GM19438 (cell line): Measurements from ENCODE around the gene SALL3.

Experiments used
- ATAC-seq: cut with Tn5 transposase; IDR thresholded peaks from one replicate; pipeline ENCODE4 v1.9.1; 2021; ENCODE audit warnings: low read depth; ENCODE audit not compliant: unreplicated experiment

Gene SALL3

DNA sequence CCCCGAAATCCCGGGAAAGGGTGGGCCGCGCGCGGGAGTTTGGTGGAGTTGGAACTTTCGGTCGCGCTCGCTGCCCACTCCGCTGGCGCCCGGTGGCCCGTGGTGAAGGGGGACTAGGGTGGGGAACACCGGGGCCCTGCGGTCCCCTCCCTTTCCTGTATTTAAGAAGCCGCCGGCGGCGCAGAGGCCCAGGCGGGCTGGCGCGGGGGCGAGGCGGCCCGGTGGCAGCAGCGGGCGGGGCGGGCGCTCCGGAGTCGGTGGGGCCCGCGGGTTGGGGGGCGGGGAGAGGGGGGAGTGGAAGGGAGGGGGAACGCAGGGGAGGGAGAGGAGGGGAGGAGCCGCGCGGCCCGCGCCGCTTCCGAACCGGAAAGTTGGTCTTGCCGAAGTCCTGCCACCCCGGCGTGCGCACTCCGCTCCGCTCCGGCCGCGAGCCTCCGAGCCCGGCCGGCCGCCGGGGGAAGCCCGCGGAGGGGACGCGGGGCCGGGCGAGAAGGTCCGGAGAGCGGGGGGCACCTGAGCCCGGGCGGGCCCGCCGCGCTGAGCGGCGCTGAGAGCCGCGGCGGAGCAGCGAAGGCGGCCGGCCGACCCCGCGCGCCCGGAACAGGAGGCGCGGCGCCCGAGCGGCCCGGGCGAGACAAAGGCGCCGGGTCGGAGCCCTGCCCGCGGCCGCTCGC, 425 bp upstream of the SALL3 start:
- ATAC-seq, result no peak

DNA sequence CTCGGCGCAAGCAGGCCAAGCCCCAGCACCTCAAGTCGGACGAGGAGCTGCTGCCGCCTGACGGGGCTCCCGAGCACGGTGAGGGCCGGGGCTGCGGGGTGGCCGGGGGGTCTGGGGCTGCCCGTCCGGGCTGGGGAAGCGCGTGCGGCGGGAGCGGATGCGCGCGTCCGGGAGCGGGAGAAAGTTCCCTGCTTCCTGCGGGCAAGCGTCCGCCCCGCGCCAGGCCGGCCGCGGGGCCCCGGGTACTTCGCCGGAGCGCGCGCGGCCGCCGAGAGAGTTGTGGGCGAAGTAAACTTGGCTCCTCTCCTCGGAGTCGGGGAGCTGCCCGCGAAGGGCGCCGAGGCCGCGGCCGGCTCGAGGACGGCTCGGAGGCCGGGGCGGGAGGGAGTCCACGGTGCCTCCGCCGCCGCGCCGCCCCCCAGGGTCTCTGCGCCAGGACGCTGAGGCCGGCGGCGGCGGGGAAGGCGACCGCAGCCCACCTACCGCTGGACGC, 707 bp downstream of the SALL3 start:
- ATAC-seq, result no peak

- no peak for ATAC-seq
Measured at GRCh38 chr18:78980777-78981380, 1.3 kb downstream of the SALL3 start.

- no peak for ATAC-seq
Measured at GRCh38 chr18:78981394-78981831, 1.8 kb downstream of the SALL3 start.

GRCh38 chr18:78981989-78982620, 2.5 kb downstream of the SALL3 start:
- ATAC-seq, result no peak

DNA sequence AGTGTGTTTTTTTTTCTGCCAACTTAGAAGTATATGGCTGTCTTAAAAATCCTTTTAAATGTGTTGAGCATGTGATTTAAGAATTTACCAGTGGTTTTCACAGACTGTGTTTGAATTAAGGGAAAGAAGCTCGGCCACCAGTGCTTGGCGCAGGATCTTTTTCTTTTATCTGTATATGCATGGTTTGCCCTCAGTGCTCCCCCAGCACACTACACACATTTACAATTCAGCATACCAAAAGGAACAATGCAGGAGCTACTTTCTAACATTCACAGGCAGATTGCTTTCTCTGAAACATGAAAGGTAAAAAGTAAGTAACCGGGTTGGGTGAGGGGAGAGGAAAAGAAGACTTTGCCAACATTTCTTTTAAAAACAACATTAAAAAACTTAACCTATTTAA, 3.9 kb downstream of the SALL3 start:
- ATAC-seq, result no peak

DNA sequence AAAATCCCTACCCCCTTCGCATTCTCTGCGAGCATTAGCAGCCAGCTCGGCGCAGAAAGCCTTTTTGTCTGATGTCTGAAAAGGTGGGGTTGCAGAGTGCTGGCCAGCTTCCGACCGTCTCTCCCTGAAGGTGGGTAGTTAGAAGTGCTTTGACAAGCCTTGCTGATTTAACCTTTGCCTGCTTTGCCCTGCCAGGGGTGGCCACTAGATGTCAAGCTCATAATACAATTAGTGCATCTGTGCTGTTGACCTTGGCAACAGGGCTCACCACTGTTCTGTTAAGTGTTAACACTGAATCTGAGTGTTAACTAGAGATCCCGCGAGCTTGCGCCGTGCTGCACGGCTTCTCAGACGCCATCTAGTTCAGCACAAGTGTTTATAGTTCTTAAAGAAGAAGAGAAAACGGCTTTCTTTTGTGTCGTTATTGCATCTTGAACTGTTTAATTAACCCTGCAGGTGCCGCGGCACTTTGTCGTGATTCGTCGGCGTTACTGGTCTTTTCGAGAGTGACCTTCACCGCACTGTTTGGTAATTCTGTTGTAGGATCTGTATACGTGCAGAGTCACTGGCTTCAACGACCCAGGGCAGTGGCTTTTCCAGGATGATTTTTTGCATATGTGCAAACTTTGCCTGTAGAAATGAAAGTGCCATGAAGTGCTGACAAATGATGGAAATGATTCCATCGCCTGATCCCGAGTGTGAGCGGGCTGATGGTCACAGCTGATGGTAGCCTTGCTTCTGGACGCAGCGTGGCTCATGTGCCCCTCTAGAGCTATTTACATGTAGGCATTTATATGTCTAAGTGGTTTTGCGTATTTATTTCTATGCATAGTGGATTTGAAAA, 5.5 kb downstream of the SALL3 start:
- no peak for ATAC-seq

GRCh38 chr18:78986018-78986481, 6.4 kb downstream of the SALL3 start:
- no peak for ATAC-seq

GRCh38 chr18:78991446-78991845, 11.8 kb downstream of the SALL3 start:
- ATAC-seq, result no peak

- no peak for ATAC-seq
Measured at GRCh38 chr18:78992041-78993011, 12.7 kb downstream of the SALL3 start.

GRCh38 chr18:78993014-78993926, 13.7 kb downstream of the SALL3 start:
- no peak for ATAC-seq

GRCh38 chr18:78994000-78994399, 14.4 kb downstream of the SALL3 start:
- ATAC-seq, result no peak

GRCh38 chr18:78994531-78994930, 14.9 kb downstream of the SALL3 start:
- ATAC-seq, result no peak

DNA sequence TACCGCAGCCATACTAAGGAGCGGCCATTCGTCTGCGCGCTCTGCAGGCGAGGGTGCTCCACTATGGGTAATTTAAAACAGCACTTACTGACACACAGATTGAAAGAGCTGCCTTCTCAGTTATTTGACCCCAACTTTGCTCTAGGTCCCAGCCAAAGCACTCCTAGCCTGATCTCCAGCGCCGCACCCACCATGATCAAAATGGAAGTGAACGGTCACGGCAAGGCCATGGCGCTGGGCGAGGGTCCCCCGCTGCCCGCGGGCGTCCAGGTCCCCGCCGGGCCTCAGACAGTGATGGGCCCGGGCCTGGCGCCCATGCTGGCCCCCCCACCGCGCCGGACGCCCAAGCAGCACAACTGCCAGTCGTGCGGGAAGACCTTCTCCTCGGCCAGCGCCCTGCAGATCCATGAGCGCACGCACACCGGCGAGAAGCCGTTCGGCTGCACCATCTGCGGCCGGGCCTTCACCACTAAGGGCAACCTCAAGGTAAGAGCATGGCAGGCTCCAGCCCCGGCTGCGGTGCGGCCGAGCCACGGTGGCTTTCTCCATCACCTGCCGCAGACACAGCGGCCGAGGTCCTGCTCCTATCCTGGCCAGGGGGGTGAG, 15.5 kb downstream of the SALL3 start:
- no peak for ATAC-seq

DNA sequence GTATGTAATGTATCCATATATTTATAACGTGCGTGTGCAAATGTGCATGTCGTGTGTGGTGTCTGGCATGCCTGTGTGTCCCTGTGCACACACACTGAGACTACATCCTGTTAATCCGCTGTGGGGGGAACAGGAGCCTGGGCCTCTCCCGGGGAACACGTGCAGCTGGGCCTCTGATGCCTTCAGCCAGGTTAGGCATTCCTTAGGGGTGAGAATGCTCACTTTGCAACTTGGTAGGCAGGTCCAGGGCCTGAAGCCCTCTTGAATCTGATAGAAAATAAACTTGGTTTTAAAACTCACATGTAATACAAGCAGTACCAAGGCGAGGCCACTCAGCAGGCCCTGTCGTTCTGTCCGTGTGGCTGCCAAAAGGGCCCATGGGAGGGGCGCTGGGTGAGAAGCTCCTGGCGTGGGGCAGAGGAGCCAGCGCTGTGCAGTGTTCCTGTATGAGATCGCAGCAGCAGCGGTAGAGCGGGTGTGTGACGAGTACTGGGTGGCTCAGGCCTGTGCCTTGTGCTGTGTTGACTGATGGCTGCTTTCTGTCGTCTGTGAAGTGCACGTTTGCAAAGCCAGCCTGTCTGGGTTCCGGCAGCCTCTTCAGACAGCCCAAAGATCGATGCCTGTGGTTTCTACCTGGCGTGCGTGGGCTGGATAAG, 16.2 kb downstream of the SALL3 start:
- ATAC-seq, result no peak

- no peak for ATAC-seq
Measured at GRCh38 chr18:78996741-78997490, 17.3 kb downstream of the SALL3 start.
